ENCODE results near the gene CLCN7. TPM values are rescaled to one million over a fixed set of nuclear protein-coding genes. Genes with fewer than 3 reads are reported as not detected.

Gene CLCN7
- total and polyA plus RNA-seq, 2 of the 13 experiments (the other 11 are each of a cell fraction or from before 2014, with no cell fraction given): 24.6 to 25.1 TPM

DNA sequence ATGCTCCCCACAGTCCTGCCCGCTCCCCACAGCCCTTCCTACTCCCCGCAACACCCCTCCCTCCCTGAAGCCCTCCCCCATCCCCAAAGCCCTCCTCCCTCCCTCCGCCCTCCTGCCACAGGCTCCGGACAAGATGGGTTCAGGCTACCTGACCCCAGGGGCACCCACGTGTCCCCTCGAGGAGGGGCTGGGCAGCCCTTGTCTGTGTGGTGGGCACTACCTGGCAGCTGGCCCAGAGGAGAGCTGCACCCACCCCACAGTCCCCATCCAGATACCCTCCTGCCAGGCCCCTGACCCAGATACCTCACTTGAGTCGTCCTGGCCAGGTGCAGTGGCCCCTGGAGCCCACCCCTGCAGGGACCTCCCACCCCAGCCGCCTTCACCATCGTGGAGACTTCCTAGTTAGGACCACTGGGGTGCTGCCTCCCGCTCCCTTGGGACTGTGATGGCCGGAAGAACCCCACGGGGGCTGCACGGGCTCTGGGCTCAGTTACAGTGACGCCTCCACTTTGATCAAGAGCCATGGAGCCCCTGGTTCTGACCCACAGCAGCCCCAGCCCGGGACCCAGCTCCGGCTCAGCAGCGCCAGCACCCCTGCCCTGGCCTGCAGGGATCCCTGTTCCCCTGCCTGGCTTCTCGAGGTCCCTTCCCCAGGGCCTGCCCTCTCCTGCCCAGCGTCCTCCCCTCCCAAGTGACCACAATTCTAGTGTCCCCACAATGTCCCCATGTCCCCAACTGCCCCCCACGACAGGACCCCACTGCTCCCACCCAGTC lies 43.1 kb downstream of the CLCN7 start:
- ATAC-seq (no peak), DNase-seq (ENCODE audit: low spot score) (no peak), FAIRE-seq (no peak)
- peak overlapping the region; percentile 95 for H3K4me2 ChIP-seq (ENCODE audit: low read depth, low read length)
- H3K9me3 ChIP-seq (ENCODE audit: low read length): no peaks in the 10 kb centered on the region
- H3K9ac ChIP-seq (ENCODE audit: insufficient read depth, low read depth, low read length): no peak overlapping the region
- peaks cover 10 to 35% of the 10 kb centered on the region in 2 experiments for H3K27me3 ChIP-seq (ENCODE audit: control insufficient read depth in 1 of 2, insufficient read depth in 2 of 2, low read length in 2 of 2)
- H3K36me3 ChIP-seq (replicated peaks in 1 of 2; ENCODE audit: control insufficient read depth in 1 of 2, insufficient read depth in 2 of 2, low read length in 2 of 2): no peaks in the 10 kb centered on the region
- no peak overlapping the region for H2AFZ ChIP-seq (ENCODE audit: low read length)
- peaks cover 57% of the 10 kb centered on the region for H3K4me1 ChIP-seq (ENCODE audit: insufficient read depth, low read length)
- no TSS peak for BruUV-seq (replicated peaks)
- no peak overlapping the region for H3K27ac ChIP-seq (ENCODE audit: extremely low read length, insufficient read depth, low read length)
- WGBS (ENCODE audit: low lambda C conversion rate): 45% methylated on average over 11 of the region's 20 CpGs
- no peaks in the 10 kb centered on the region for H4K20me1 ChIP-seq (ENCODE audit: insufficient read depth, low read length)
- ChIA-PET CTCF (ENCODE audit: low intra/inter-chr PET ratio, low total read pairs) (no interaction called here), POLR2A (interaction anchor here (1.7 to 3.1 kb wide), 2 partner anchors 9 to 11 kb away, joined by 6 to 47 read pairs; partner anchors contain the start of gene UQCC4)
- H3K4me3 ChIP-seq (replicated peaks in 1 of 3; ENCODE audit: insufficient read depth in 1 of 3, low read depth in 2 of 3, low read length in 3 of 3): peak overlapping the region in 2 of 3 experiments; percentile 45 to 72; a peak in 3 of 6 replicates
- TF ChIP-seq ONECUT2 (CRISPR knock-in tag; IDR thresholded peaks at IDR 0.05): no peak
- TF ChIP-seq TP53 (CRISPR knock-in tag; conservative IDR thresholded peaks at IDR 0.05): no peak
- TF ChIP-seq DR1 (CRISPR knock-in tag; IDR thresholded peaks at IDR 0.05): no peak
- no peak for TF ChIP-seq JARID2 (CRISPR knock-in tag; IDR thresholded peaks at IDR 0.05; ENCODE audit: insufficient replicate concordance)
- TF ChIP-seq KLF12 (CRISPR knock-in tag; IDR thresholded peaks at IDR 0.05; ENCODE audit: borderline replicate concordance): no peak
- no peak for TF ChIP-seq ZNF431 (CRISPR knock-in tag; IDR thresholded peaks at IDR 0.05; ENCODE audit: borderline replicate concordance, low read depth)
- no peak for TF ChIP-seq ZFP36L1 (CRISPR knock-in tag; IDR thresholded peaks at IDR 0.05)
- TF ChIP-seq ZNF639 (CRISPR knock-in tag; conservative IDR thresholded peaks at IDR 0.05): no peak
- TF ChIP-seq ZNF337 (CRISPR knock-in tag; IDR thresholded peaks at IDR 0.05; ENCODE audit: borderline replicate concordance, low read depth): no peak
- no peak for TF ChIP-seq THYN1 (CRISPR knock-in tag; IDR thresholded peaks at IDR 0.05; ENCODE audit: borderline replicate concordance, low read depth)
- no peak for TF ChIP-seq KDM6A (CRISPR knock-in tag; IDR thresholded peaks at IDR 0.05; ENCODE audit: low read depth)
- no peak for TF ChIP-seq ZC3H13 (CRISPR knock-in tag; IDR thresholded peaks at IDR 0.05)
- TF ChIP-seq MXD4 (CRISPR knock-in tag; IDR thresholded peaks at IDR 0.05): no peak
- no peak for TF ChIP-seq RXRB (CRISPR knock-in tag; IDR thresholded peaks at IDR 0.05; ENCODE audit: borderline replicate concordance)
- TF ChIP-seq ZSCAN9 (CRISPR knock-in tag; IDR thresholded peaks at IDR 0.05; ENCODE audit: borderline replicate concordance): no peak
- TF ChIP-seq ZNF224 (CRISPR knock-in tag; IDR thresholded peaks at IDR 0.05): no peak
- no peaks in the 10 kb centered on the region for H3K79me2 ChIP-seq (ENCODE audit: insufficient read depth, low read length)
- in situ Hi-C loops (cut with HindIII; ENCODE audit: extremely low pct_ligation_motif_present, low pct_unique_long_range_greater_than_20kb) (no loop called here), intact Hi-C loops (cut with micrococcal nuclease; ENCODE audit: unreplicated experiment) (loop anchor here (2.0 kb wide), 1 partner anchor 43 kb away; the partner anchor contains the start of gene CLCN7)
